D721Med (cell line): ENCODE data around the gene CCDC172.

Experiments
- DNase-seq: peaks from one replicate; pipeline ENCODE4 v3.0.0; 2011; ENCODE audit warnings: low spot score; ENCODE audit not compliant: insufficient read length
- FAIRE-seq: peaks from 2 replicates; lab custom pipeline; 2011; peaks lifted over from hg19 to GRCh38; lab: Jason Lieb, UNC
- TF ChIP-seq, protein P1 (sequence below): IDR thresholded peaks from 2 replicates; pipeline ENCODE4 v1.5.1; 2012; ENCODE audit warnings: mild to moderate bottlenecking, control low read depth; ENCODE audit not compliant: insufficient read depth; ENCODE audit errors: missing control alignments

The CCDC172 gene

GRCh38 chr10:116324227-116324950 is at the start of gene CCDC172:
TSS of gene CCDC172 (plus strand) at chr10:116324448. CDS start at chr10:116325012, 564 bp downstream.
- TF ChIP-seq, protein P1, sequence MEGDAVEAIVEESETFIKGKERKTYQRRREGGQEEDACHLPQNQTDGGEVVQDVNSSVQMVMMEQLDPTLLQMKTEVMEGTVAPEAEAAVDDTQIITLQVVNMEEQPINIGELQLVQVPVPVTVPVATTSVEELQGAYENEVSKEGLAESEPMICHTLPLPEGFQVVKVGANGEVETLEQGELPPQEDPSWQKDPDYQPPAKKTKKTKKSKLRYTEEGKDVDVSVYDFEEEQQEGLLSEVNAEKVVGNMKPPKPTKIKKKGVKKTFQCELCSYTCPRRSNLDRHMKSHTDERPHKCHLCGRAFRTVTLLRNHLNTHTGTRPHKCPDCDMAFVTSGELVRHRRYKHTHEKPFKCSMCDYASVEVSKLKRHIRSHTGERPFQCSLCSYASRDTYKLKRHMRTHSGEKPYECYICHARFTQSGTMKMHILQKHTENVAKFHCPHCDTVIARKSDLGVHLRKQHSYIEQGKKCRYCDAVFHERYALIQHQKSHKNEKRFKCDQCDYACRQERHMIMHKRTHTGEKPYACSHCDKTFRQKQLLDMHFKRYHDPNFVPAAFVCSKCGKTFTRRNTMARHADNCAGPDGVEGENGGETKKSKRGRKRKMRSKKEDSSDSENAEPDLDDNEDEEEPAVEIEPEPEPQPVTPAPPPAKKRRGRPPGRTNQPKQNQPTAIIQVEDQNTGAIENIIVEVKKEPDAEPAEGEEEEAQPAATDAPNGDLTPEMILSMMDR, result no peak
- FAIRE-seq (no peak), DNase-seq (no peak)

DNA sequence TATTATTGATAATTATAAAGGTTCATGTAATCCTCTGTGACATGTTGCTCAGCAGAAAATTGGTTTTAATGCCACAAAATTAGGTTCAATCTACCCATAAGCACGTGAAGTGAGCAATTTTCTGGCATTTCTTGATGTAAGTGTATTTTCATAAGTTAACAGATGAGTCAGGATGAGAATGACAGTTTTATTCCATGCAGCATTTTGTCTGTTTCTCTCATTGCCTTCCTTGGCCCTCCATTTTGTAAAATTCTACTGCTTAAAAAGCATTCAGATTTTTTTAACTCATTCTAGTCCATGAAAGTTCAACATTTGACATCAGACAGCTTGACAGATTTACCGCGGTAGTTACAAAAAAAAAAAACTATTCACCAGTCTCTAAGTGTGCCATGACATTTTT is 47.3 kb upstream of the CCDC172 start:
- DNase-seq (no peak), FAIRE-seq (no peak)
- TF ChIP-seq, protein P1, result no peak

DNA sequence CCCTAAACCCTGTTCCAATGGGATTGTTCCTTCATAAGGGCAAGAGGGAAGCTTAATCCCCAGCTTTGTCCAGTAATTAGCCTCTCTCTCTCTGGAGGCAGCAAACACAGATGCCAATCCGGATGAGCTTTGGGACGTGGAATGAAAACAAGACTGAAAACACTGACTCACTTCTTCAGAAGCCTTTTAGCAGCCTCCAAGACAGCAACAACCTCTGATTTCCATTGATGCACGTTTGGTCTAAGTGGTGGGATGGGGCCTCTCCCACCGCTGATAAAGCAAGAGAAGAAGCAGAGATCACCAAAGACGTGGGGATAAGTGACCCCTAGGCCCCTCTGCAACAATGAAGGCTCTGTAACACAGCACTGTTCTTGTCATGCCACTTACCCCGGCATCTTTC is 45.4 kb upstream of the CCDC172 start:
- FAIRE-seq (no peak), DNase-seq (no peak)
- TF ChIP-seq, protein P1, result no peak

DNA sequence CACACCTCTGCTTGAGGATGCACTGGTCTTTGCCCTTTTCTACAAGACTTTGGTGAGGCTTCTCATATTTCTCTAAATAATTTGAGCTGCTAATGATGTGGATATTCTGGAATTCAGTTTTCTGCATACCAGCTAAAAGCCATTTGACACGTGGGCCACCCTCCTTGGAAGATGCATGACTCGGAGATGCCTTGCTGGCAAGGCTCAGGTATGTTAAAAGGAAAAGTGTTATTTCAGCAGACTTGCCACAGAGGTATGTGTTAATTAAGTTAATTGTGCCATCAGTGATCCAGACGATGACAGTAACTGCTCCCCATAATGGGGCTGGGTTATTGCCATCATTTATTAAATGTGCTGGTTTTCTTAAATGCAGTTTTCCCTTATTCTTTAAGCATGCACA is 42.5 kb upstream of the CCDC172 start:
- FAIRE-seq (no peak), DNase-seq (no peak)
- TF ChIP-seq, protein P1, result no peak

- FAIRE-seq (no peak), DNase-seq (no peak)
- TF ChIP-seq, protein P1, result no peak
Measured at GRCh38 chr10:116286626-116287200, 37.5 kb upstream of the CCDC172 start.

GRCh38 chr10:116287906-116288501 is 36.2 kb upstream of the CCDC172 start:
- TF ChIP-seq, protein P1, result peak; percentile 90
- no peak for FAIRE-seq
- no peak for DNase-seq
